ENCODE data around the gene ERBB3. TPM values are rescaled to one million over a fixed set of nuclear protein-coding genes. Genes with fewer than 3 reads are reported as not detected.
A peak's percentile ranks its signal among the peaks of the same experiment; 100 is the strongest.

Gene ERBB3
- polyA plus RNA-seq, 2 donors = 49.4 to 102 TPM

DNA sequence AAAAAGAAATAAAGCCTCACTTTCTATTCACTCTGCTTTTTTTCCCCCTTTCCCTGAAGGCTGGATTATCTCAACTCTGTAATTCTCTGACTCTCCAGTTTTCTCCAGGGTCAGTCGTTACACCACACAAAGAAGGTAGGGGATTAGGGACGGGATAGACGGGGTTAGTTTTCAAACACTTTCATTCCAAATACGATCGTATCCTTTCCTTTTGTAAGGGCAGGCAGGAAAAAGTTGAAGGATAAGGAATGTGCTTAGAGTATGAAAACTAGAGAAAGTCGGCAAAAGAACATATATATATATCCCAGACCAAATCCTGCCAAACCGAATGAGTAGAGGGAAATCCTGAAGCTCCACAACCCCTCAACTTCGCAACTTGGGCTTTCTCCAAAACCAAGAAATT, 47.5 kb downstream of the ERBB3 start:
- Histone ChIP-seq H3K27ac (ENCODE audit: low read depth in 2 of 2, low read length in 1 of 2) (peak overlapping the region; percentile 83 to 86), H3K4me1 (ENCODE audit: control insufficient read depth in 2 of 2, insufficient read depth in 2 of 2, low read length in 1 of 2) (peaks cover 0 to 4% of the 10 kb centered on the region in 2 donors), H3K4me3 (ENCODE audit: low read depth in 1 of 2, low read length in 2 of 2) (peak overlapping the region; percentile 6 to 49), H3K9me3 (ENCODE audit: control insufficient read depth in 2 of 2, insufficient read depth in 1 of 2, low read depth in 1 of 2, low read length in 1 of 2) (no peaks in the 10 kb centered on the region), H3K27me3 (ENCODE audit: control insufficient read depth in 1 of 2, insufficient read depth in 2 of 2, low read length in 2 of 2) (no peaks in the 10 kb centered on the region), H3K36me3 (ENCODE audit: control insufficient read depth in 2 of 2, insufficient read depth in 2 of 2, low read length in 1 of 2) (peaks cover 13 to 20% of the 10 kb centered on the region in 2 donors)
- WGBS, 2 donors = 0% methylated on average over 8 of the region's 8 CpGs

- WGBS, 2 donors = 0 to 1% methylated on average over 49 of the region's 49 CpGs
- no peaks in the 10 kb centered on the region for H3K27me3 ChIP-seq (ENCODE audit: control insufficient read depth in 1 of 2, insufficient read depth in 2 of 2, low read length in 2 of 2)
- H3K4me3 ChIP-seq (ENCODE audit: low read depth in 1 of 2, low read length in 2 of 2) = peak within 1 kb of the TSS; percentile 83
- peak within 1 kb of the TSS; percentile 94 to 98 for H3K27ac ChIP-seq (ENCODE audit: low read depth in 2 of 2, low read length in 1 of 2)
- no peaks in the 10 kb centered on the region for H3K9me3 ChIP-seq (ENCODE audit: control insufficient read depth in 2 of 2, insufficient read depth in 1 of 2, low read depth in 1 of 2, low read length in 1 of 2)
- H3K4me1 ChIP-seq (ENCODE audit: control insufficient read depth in 2 of 2, insufficient read depth in 2 of 2, low read length in 1 of 2) = peaks cover 0 to 4% of the 10 kb centered on the region in 2 donors
- H3K36me3 ChIP-seq (ENCODE audit: control insufficient read depth in 2 of 2, insufficient read depth in 2 of 2, low read length in 1 of 2) = peaks cover 14 to 23% of the 10 kb centered on the region in 2 donors
Observed at GRCh38 chr12:56127888-56128669, 48.1 kb downstream of the ERBB3 start, which contains the start of gene ESYT1. Gene ESYT1 (plus strand): TSS chr12:56128267. CDS start chr12:56128320, 53 bp downstream.

DNA sequence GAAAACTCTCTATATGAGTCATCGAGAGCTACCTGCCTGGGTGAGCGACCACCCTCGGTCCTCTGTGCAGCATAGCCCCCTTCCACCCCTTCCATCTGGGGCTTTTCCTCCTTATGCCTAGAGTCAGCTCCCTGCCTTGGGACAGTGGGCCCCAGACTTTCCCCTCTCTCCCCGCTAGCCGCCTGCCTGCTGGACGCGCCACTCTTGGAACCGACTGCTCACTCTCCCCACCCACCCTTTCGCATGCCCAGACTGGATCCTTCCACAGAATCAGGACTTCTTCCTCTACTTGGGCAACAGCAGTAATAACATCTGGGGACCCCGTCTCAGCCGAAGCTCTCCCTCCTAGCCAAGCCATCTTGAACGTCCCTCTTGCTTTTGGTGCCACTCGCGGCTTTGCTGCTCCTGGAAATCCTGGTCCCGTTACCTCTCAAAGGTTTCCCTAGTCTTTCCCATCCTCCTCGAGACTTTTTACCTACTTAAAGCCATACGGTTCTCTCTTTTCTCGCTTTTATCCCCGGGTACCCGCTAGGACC, 48.8 kb downstream of the ERBB3 start:
- Histone ChIP-seq H3K4me1 (ENCODE audit: control insufficient read depth in 2 of 2, insufficient read depth in 2 of 2, low read length in 1 of 2) (peaks cover 0 to 4% of the 10 kb centered on the region in 2 donors), H3K27ac (ENCODE audit: low read depth in 2 of 2, low read length in 1 of 2) (peak overlapping the region; percentile 94 to 98), H3K4me3 (ENCODE audit: low read depth in 1 of 2, low read length in 2 of 2) (peak overlapping the region; percentile 83), H3K27me3 (ENCODE audit: control insufficient read depth in 1 of 2, insufficient read depth in 2 of 2, low read length in 2 of 2) (no peaks in the 10 kb centered on the region), H3K36me3 (ENCODE audit: control insufficient read depth in 2 of 2, insufficient read depth in 2 of 2, low read length in 1 of 2) (peaks cover 20 to 30% of the 10 kb centered on the region in 2 donors), H3K9me3 (ENCODE audit: control insufficient read depth in 2 of 2, insufficient read depth in 1 of 2, low read depth in 1 of 2, low read length in 1 of 2) (no peaks in the 10 kb centered on the region)
- 0% methylated on average over 19 to 20 of the region's 20 CpGs for WGBS, 2 donors

DNA sequence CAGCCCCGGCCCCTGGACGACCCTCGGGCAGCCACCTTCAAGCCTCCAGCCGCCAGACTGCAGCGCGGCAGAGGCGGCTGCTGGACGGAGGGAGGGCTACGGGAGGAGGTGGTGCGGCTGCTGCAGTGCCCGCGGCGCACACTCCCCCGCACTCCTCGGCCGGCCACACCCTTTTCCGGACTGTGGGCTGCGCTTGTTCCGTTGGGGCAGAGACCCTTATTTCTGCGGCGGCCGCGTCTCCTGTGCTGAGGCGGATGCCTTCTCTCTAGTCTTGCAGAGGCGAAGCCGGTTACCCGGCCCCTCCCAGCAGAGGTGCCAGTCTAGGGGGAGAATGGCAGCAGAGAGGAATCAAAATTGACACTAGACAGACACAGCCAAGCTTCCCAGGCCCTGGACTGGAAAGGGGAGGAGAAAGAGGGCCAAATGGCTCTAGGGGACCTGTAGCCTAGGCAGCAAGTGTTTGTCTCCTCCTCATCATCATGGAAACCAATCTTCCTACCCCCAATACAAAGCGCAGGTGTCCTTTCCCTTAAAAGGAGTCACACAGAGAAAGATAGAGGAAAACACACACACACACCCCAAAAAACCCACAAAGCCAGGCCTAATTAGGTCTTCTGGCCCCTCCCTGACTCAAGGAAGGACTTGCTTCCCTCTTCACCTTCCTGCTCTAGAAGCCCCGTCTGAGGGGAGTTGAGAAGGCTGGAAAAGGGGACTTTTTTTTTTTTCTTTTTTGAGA, 49.4 kb downstream of the ERBB3 start:
- Histone ChIP-seq H3K4me1 (ENCODE audit: control insufficient read depth in 2 of 2, insufficient read depth in 2 of 2, low read length in 1 of 2) (peaks cover 0 to 4% of the 10 kb centered on the region in 2 donors), H3K9me3 (ENCODE audit: control insufficient read depth in 2 of 2, insufficient read depth in 1 of 2, low read depth in 1 of 2, low read length in 1 of 2) (no peaks in the 10 kb centered on the region), H3K36me3 (ENCODE audit: control insufficient read depth in 2 of 2, insufficient read depth in 2 of 2, low read length in 1 of 2) (peaks cover 24 to 34% of the 10 kb centered on the region in 2 donors), H3K27ac (ENCODE audit: low read depth in 2 of 2, low read length in 1 of 2) (peak overlapping the region; percentile 94 to 98), H3K27me3 (ENCODE audit: control insufficient read depth in 1 of 2, insufficient read depth in 2 of 2, low read length in 2 of 2) (no peaks in the 10 kb centered on the region), H3K4me3 (ENCODE audit: low read depth in 1 of 2, low read length in 2 of 2) (peak overlapping the region; percentile 83)
- WGBS, 2 donors = 1 to 3% methylated on average over 29 of the region's 29 CpGs

DNA sequence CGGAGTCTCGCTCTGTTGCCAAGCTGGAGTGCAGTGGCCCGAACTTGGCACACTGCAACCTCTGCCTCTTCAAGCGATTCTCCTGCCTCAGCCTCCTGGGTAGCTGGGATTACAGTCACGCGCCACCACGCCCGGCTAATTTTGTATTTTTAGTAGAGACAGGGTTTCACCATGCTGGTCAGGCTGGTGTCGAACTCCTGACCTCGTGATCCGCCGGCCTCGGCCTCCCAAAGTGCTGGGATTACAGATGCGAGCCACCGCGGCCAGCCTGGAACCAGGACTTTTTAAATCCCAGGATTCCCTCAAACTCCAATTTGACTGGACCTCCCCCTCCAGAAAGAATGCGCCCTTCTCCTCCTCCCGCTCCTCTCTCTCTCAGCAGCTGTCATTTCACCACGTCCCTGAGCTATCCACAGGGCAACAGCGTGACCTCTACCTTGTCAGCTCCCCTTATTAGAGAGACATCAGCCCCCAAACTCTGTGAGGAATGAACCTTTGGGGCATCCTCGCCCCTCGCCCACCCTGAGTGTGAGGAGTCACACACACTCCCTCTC, 50.1 kb downstream of the ERBB3 start:
- peaks cover 24 to 34% of the 10 kb centered on the region in 2 donors for H3K36me3 ChIP-seq (ENCODE audit: control insufficient read depth in 2 of 2, insufficient read depth in 2 of 2, low read length in 1 of 2)
- peaks cover 0 to 4% of the 10 kb centered on the region in 2 donors for H3K4me1 ChIP-seq (ENCODE audit: control insufficient read depth in 2 of 2, insufficient read depth in 2 of 2, low read length in 1 of 2)
- no peaks in the 10 kb centered on the region for H3K9me3 ChIP-seq (ENCODE audit: control insufficient read depth in 2 of 2, insufficient read depth in 1 of 2, low read depth in 1 of 2, low read length in 1 of 2)
- no peaks in the 10 kb centered on the region for H3K27me3 ChIP-seq (ENCODE audit: control insufficient read depth in 1 of 2, insufficient read depth in 2 of 2, low read length in 2 of 2)
- peak overlapping the region; percentile 94 to 98 for H3K27ac ChIP-seq (ENCODE audit: low read depth in 2 of 2, low read length in 1 of 2)
- WGBS, 2 donors = 49 to 67% methylated on average over 22 of the region's 22 CpGs
- peak overlapping the region in 1 of 2 donors; percentile 10 for H3K4me3 ChIP-seq (ENCODE audit: low read depth in 1 of 2, low read length in 2 of 2)

DNA sequence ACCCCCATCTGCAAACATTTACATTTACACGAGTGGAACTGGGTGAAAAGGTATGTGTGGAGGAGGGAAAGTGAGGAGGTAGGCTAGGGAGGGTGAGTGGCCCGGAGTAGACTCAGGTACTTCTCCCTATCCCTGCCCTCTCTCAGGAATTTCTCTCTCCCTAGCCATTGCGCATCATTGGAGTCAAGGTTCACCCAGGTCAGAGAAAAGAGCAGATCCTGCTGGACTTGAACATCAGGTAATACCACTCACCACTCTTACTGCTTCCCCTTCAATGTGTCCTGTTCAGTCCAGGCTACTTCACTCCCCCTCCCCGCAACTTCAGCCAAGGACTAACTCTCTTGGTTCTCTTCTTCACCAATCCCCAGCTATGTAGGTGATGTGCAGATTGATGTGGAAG, 50.9 kb downstream of the ERBB3 start:
- no peak overlapping the region for H3K27ac ChIP-seq (ENCODE audit: low read depth in 2 of 2, low read length in 1 of 2)
- 87 to 92% methylated on average over 4 of the region's 4 CpGs for WGBS, 2 donors
- H3K4me1 ChIP-seq (ENCODE audit: control insufficient read depth in 2 of 2, insufficient read depth in 2 of 2, low read length in 1 of 2) = peaks cover 0 to 4% of the 10 kb centered on the region in 2 donors
- no peaks in the 10 kb centered on the region for H3K27me3 ChIP-seq (ENCODE audit: control insufficient read depth in 1 of 2, insufficient read depth in 2 of 2, low read length in 2 of 2)
- no peaks in the 10 kb centered on the region for H3K9me3 ChIP-seq (ENCODE audit: control insufficient read depth in 2 of 2, insufficient read depth in 1 of 2, low read depth in 1 of 2, low read length in 1 of 2)
- no peak overlapping the region for H3K4me3 ChIP-seq (ENCODE audit: low read depth in 1 of 2, low read length in 2 of 2)
- peaks cover 24 to 34% of the 10 kb centered on the region in 2 donors for H3K36me3 ChIP-seq (ENCODE audit: control insufficient read depth in 2 of 2, insufficient read depth in 2 of 2, low read length in 1 of 2)

- Histone ChIP-seq H3K4me1 (ENCODE audit: control insufficient read depth in 2 of 2, insufficient read depth in 2 of 2, low read length in 1 of 2) (peaks cover 0 to 4% of the 10 kb centered on the region in 2 donors), H3K9me3 (ENCODE audit: control insufficient read depth in 2 of 2, insufficient read depth in 1 of 2, low read depth in 1 of 2, low read length in 1 of 2) (no peaks in the 10 kb centered on the region), H3K27ac (ENCODE audit: low read depth in 2 of 2, low read length in 1 of 2) (no peak overlapping the region), H3K36me3 (ENCODE audit: control insufficient read depth in 2 of 2, insufficient read depth in 2 of 2, low read length in 1 of 2) (peaks cover 29 to 54% of the 10 kb centered on the region in 2 donors), H3K4me3 (ENCODE audit: low read depth in 1 of 2, low read length in 2 of 2) (no peak overlapping the region), H3K27me3 (ENCODE audit: control insufficient read depth in 1 of 2, insufficient read depth in 2 of 2, low read length in 2 of 2) (no peaks in the 10 kb centered on the region)
- WGBS, 2 donors = 95 to 97% methylated on average over 6 of the region's 6 CpGs
Observed at GRCh38 chr12:56134897-56135296, 54.9 kb downstream of the ERBB3 start.

- 92 to 94% methylated on average over 14 of the region's 14 CpGs for WGBS, 2 donors
- Histone ChIP-seq H3K4me3 (ENCODE audit: low read depth in 1 of 2, low read length in 2 of 2) (no peak overlapping the region), H3K27me3 (ENCODE audit: control insufficient read depth in 1 of 2, insufficient read depth in 2 of 2, low read length in 2 of 2) (no peaks in the 10 kb centered on the region), H3K4me1 (ENCODE audit: control insufficient read depth in 2 of 2, insufficient read depth in 2 of 2, low read length in 1 of 2) (no peaks in the 10 kb centered on the region), H3K27ac (ENCODE audit: low read depth in 2 of 2, low read length in 1 of 2) (no peak overlapping the region), H3K9me3 (ENCODE audit: control insufficient read depth in 2 of 2, insufficient read depth in 1 of 2, low read depth in 1 of 2, low read length in 1 of 2) (no peaks in the 10 kb centered on the region), H3K36me3 (ENCODE audit: control insufficient read depth in 2 of 2, insufficient read depth in 2 of 2, low read length in 1 of 2) (peaks cover 18 to 49% of the 10 kb centered on the region in 2 donors)
Observed at GRCh38 chr12:56137853-56138571, 58.0 kb downstream of the ERBB3 start.
